CD8-positive, alpha-beta memory T cell (primary cell): ENCODE results near the gene GPR22. TPM values are rescaled to one million over a fixed set of nuclear protein-coding genes. Genes with fewer than 3 reads are reported as not detected.

ENCODE experiments used
- CTCF ChIA-PET: fragments of 350-600 bp; sonication (Branson Sonifier 250); formaldehyde crosslinking; loops from one replicate; lab custom pipeline; 2021; ENCODE audit warnings: antibody characterized with exemption; lab: Charles Lee
- POLR2A ChIA-PET: fragments of 350-600 bp; sonication (Branson Sonifier 250); formaldehyde crosslinking; loops from one replicate; lab custom pipeline; 2021; ENCODE audit warnings: antibody characterized with exemption; lab: Charles Lee
- DNase-seq, 5 donors: peaks; one replicate each; pipeline versions ENCODE4 v3.0.0 to v3.0.0-alpha.2; 2020 to 2022; ENCODE audit warnings: mixed read lengths in 1 of 5
- H3K27ac ChIP-seq: one replicate; pipeline ENCODE4 v1.7.0; 2013; ENCODE audit warnings: low read depth, mild to moderate bottlenecking, low read length, moderate library complexity
- H3K27me3 ChIP-seq: 2 replicates; pipeline ENCODE4 v1.7.0; 2013; ENCODE audit warnings: low read length, mild to moderate bottlenecking; ENCODE audit not compliant: insufficient read depth, poor library complexity, severe bottlenecking
- H3K36me3 ChIP-seq: 2 replicates; pipeline ENCODE4 v1.7.0; 2013; ENCODE audit warnings: mild to moderate bottlenecking, low read length, moderate library complexity; ENCODE audit not compliant: insufficient read depth
- H3K4me1 ChIP-seq: 2 replicates; pipeline ENCODE4 v1.7.0; 2013; ENCODE audit warnings: mild to moderate bottlenecking, low read length, moderate library complexity; ENCODE audit not compliant: insufficient read depth
- H3K4me3 ChIP-seq: 2 replicates; pipeline ENCODE4 v1.7.0; 2013; ENCODE audit warnings: mild to moderate bottlenecking, low read length
- H3K9me3 ChIP-seq: 2 replicates; pipeline ENCODE4 v1.7.0; 2013; ENCODE audit warnings: mild to moderate bottlenecking, low read length
- H3K27ac Mint-ChIP-seq, 8 donors: one replicate each; pipeline ENCODE4 v1.8.0; 2020 to 2021; ENCODE audit warnings: mixed read lengths in 8 of 8, mild to moderate bottlenecking in 6 of 8, inconsistent platforms in 3 of 8, moderate library complexity in 3 of 8
- H3K27me3 Mint-ChIP-seq, 2 donors: one replicate each; pipeline ENCODE4 v1.8.0; 2020 to 2021; ENCODE audit warnings: mixed read lengths in 2 of 2, mild to moderate bottlenecking in 1 of 2, moderate library complexity in 1 of 2
- H3K36me3 Mint-ChIP-seq, 3 donors: one replicate each; pipeline ENCODE4 v1.8.0; 2020 to 2021; ENCODE audit warnings: mixed read lengths in 3 of 3, inconsistent platforms in 1 of 3, mild to moderate bottlenecking in 1 of 3
- H3K4me1 Mint-ChIP-seq, 3 donors: one replicate each; pipeline ENCODE4 v1.8.0; 2020 to 2021; ENCODE audit warnings: mixed read lengths in 3 of 3, inconsistent platforms in 1 of 3, mild to moderate bottlenecking in 1 of 3
- H3K4me3 Mint-ChIP-seq, 7 donors: one replicate each; pipeline ENCODE4 v1.8.0; 2020 to 2021; ENCODE audit warnings: mixed read lengths in 7 of 7, mild to moderate bottlenecking in 6 of 7, moderate library complexity in 4 of 7, inconsistent platforms in 2 of 7
- H3K9me3 Mint-ChIP-seq, 5 donors: one replicate each; pipeline ENCODE4 v1.8.0; 2020 to 2022; ENCODE audit warnings: mixed read lengths in 5 of 5, mild to moderate bottlenecking in 3 of 5, moderate library complexity in 2 of 5, inconsistent platforms in 1 of 5
- polyA plus RNA-seq: library from polyadenylated mRNA; unstranded; fragments of 300-500 nt; fragmentation: Illumina TruSeq; gene quantifications from one replicate; pipeline ENCODE4 v1.2.3, GENCODE V29; 2021
- total RNA-seq, 2 experiments: library from RNA; stranded (reverse); gene quantifications; one replicate each; pipeline ENCODE4 v1.2.3, GENCODE V29; 2021

The GPR22 gene
- total and polyA plus RNA-seq, 3 experiments from 2014 or later = 0.28 TPM; not detected in 2

GRCh38 chr7:107442678-107443077, 27.2 kb upstream of the GPR22 start:
- H3K4me3 Mint-ChIP-seq = no peak overlapping the region
- DNase-seq = no peak
- H3K27ac ChIP-seq = no peak overlapping the region
- no peaks in the 10 kb centered on the region for H3K27me3 ChIP-seq
- peaks cover 0 to 8% (median 4%) of the 10 kb centered on the region in 3 donors for H3K4me1 Mint-ChIP-seq
- POLR2A ChIA-PET = interaction anchor here (0.6 kb wide), 1 partner anchor 108 kb away, joined by 3 read pairs; no protein-coding TSS in a partner anchor
- no peak overlapping the region for H3K4me3 ChIP-seq
- no peaks in the 10 kb centered on the region for H3K9me3 ChIP-seq
- peaks cover 0 to 13% (median 5%) of the 10 kb centered on the region in 3 donors for H3K36me3 Mint-ChIP-seq
- H3K27me3 Mint-ChIP-seq = no peaks in the 10 kb centered on the region
- CTCF ChIA-PET = interaction anchor here (1.1 kb wide), 1 partner anchor 20 kb away, joined by 4 read pairs; no protein-coding TSS in a partner anchor
- no peaks in the 10 kb centered on the region for H3K36me3 ChIP-seq
- no peaks in the 10 kb centered on the region for H3K4me1 ChIP-seq
- no peaks in the 10 kb centered on the region for H3K9me3 Mint-ChIP-seq
- no peak overlapping the region for H3K27ac Mint-ChIP-seq

- no peak overlapping the region for H3K27ac ChIP-seq
- no peak for DNase-seq
- Mint-ChIP-seq H3K9me3 (no peaks in the 10 kb centered on the region), H3K27ac (peak overlapping the region in 2 of 8 donors; percentile 26 to 36), H3K27me3 (no peaks in the 10 kb centered on the region), H3K4me3 (no peak overlapping the region), H3K36me3 (peaks cover 3 to 32% (median 12%) of the 10 kb centered on the region in 3 donors), H3K4me1 (peaks cover 7 to 17% (median 9%) of the 10 kb centered on the region in 3 donors)
- ChIA-PET CTCF (no interaction called here), POLR2A (no interaction called here)
- no peaks in the 10 kb centered on the region for H3K36me3 ChIP-seq
- H3K4me3 ChIP-seq = no peak overlapping the region
- H3K4me1 ChIP-seq = no peaks in the 10 kb centered on the region
- no peaks in the 10 kb centered on the region for H3K9me3 ChIP-seq
- no peaks in the 10 kb centered on the region for H3K27me3 ChIP-seq
Observed at GRCh38 chr7:107446531-107446930, 23.3 kb upstream of the GPR22 start.

- Mint-ChIP-seq H3K4me3 (no peak overlapping the region), H3K27me3 (no peaks in the 10 kb centered on the region), H3K36me3 (peaks cover 3 to 34% (median 13%) of the 10 kb centered on the region in 3 donors), H3K4me1 (peaks cover 8 to 18% (median 9%) of the 10 kb centered on the region in 3 donors), H3K27ac (no peak overlapping the region), H3K9me3 (no peaks in the 10 kb centered on the region)
- Histone ChIP-seq H3K4me3 (no peak overlapping the region), H3K9me3 (no peaks in the 10 kb centered on the region), H3K4me1 (no peaks in the 10 kb centered on the region), H3K27me3 (no peaks in the 10 kb centered on the region), H3K27ac (no peak overlapping the region), H3K36me3 (no peaks in the 10 kb centered on the region)
- no peak for DNase-seq
- POLR2A ChIA-PET = no interaction called here
- CTCF ChIA-PET = no interaction called here
Observed at GRCh38 chr7:107446988-107447387, 22.9 kb upstream of the GPR22 start.

- H3K4me3 ChIP-seq = no peak overlapping the region
- DNase-seq = no peak
- H3K27ac ChIP-seq = no peak overlapping the region
- CTCF ChIA-PET = no interaction called here
- H3K36me3 Mint-ChIP-seq = peaks cover 7 to 36% (median 26%) of the 10 kb centered on the region in 3 donors
- H3K27ac Mint-ChIP-seq = no peak overlapping the region
- no peaks in the 10 kb centered on the region for H3K27me3 Mint-ChIP-seq
- H3K27me3 ChIP-seq = no peaks in the 10 kb centered on the region
- no peaks in the 10 kb centered on the region for H3K9me3 Mint-ChIP-seq
- peaks cover 9 to 34% (median 17%) of the 10 kb centered on the region in 3 donors for H3K4me1 Mint-ChIP-seq
- no peak overlapping the region for H3K4me3 Mint-ChIP-seq
- POLR2A ChIA-PET = no interaction called here
- no peaks in the 10 kb centered on the region for H3K36me3 ChIP-seq
- H3K4me1 ChIP-seq = no peaks in the 10 kb centered on the region
- no peaks in the 10 kb centered on the region for H3K9me3 ChIP-seq
Observed at GRCh38 chr7:107450970-107451369, 18.9 kb upstream of the GPR22 start.

GRCh38 chr7:107453388-107453787, 16.5 kb upstream of the GPR22 start:
- Histone ChIP-seq H3K27me3 (no peaks in the 10 kb centered on the region), H3K4me3 (no peak overlapping the region), H3K9me3 (no peaks in the 10 kb centered on the region), H3K4me1 (no peaks in the 10 kb centered on the region), H3K36me3 (no peaks in the 10 kb centered on the region), H3K27ac (no peak overlapping the region)
- peaks cover 15 to 41% (median 33%) of the 10 kb centered on the region in 3 donors for H3K36me3 Mint-ChIP-seq
- H3K27ac Mint-ChIP-seq = no peak overlapping the region
- H3K9me3 Mint-ChIP-seq = peaks cover 0 to 2% (median 0%) of the 10 kb centered on the region in 5 donors
- CTCF ChIA-PET = no interaction called here
- POLR2A ChIA-PET = no interaction called here
- H3K27me3 Mint-ChIP-seq = no peaks in the 10 kb centered on the region
- no peak overlapping the region for H3K4me3 Mint-ChIP-seq
- no peak for DNase-seq
- peaks cover 9 to 34% (median 15%) of the 10 kb centered on the region in 3 donors for H3K4me1 Mint-ChIP-seq

- H3K4me1 Mint-ChIP-seq = peaks cover 2 to 8% (median 5%) of the 10 kb centered on the region in 3 donors
- no peak for DNase-seq
- no peak overlapping the region for H3K27ac ChIP-seq
- H3K4me3 Mint-ChIP-seq = no peak overlapping the region
- no peaks in the 10 kb centered on the region for H3K4me1 ChIP-seq
- no peaks in the 10 kb centered on the region for H3K9me3 Mint-ChIP-seq
- ChIA-PET POLR2A (no interaction called here), CTCF (interaction anchor here (1.6 kb wide), 1 partner anchor 413 kb away, joined by 9 read pairs; no protein-coding TSS in a partner anchor)
- H3K4me3 ChIP-seq = no peak overlapping the region
- peaks cover 13 to 22% (median 16%) of the 10 kb centered on the region in 3 donors for H3K36me3 Mint-ChIP-seq
- H3K27me3 Mint-ChIP-seq = no peaks in the 10 kb centered on the region
- no peaks in the 10 kb centered on the region for H3K27me3 ChIP-seq
- peak overlapping the region in 3 of 8 donors; percentile 14 to 23 (median 23) for H3K27ac Mint-ChIP-seq
- no peaks in the 10 kb centered on the region for H3K36me3 ChIP-seq
- H3K9me3 ChIP-seq = no peaks in the 10 kb centered on the region
Observed at GRCh38 chr7:107461938-107462533, 7.8 kb upstream of the GPR22 start.

- DNase-seq = peak; percentile 12 to 66 (median 30)
Observed at GRCh38 chr7:107463139-107464078, 6.4 kb upstream of the GPR22 start.

More at GRCh38 chr7:107463139-107464078, 6.4 kb upstream of the GPR22 start:
- Histone ChIP-seq H3K27me3 (no peaks in the 10 kb centered on the region), H3K27ac (no peak overlapping the region), H3K4me3 (no peak overlapping the region), H3K9me3 (no peaks in the 10 kb centered on the region), H3K4me1 (no peaks in the 10 kb centered on the region), H3K36me3 (no peaks in the 10 kb centered on the region)
- Mint-ChIP-seq H3K9me3 (no peaks in the 10 kb centered on the region), H3K27ac (peak overlapping the region in 2 of 8 donors; percentile 1 to 27), H3K4me1 (peaks cover 2 to 8% (median 7%) of the 10 kb centered on the region in 3 donors), H3K4me3 (no peak overlapping the region), H3K36me3 (peaks cover 4 to 12% (median 7%) of the 10 kb centered on the region in 3 donors), H3K27me3 (no peaks in the 10 kb centered on the region)
- ChIA-PET CTCF (interaction anchor here (0.7 to 2.6 kb wide), 16 partner anchors 9 to 1005 kb away, joined by 3 to 18 read pairs (median 5); partner anchors contain the start of gene CBLL1), POLR2A (interaction anchor here (0.6 kb wide), 1 partner anchor 411 kb away, joined by 3 read pairs; no protein-coding TSS in a partner anchor)
